ENCODE results near the gene RAPSN. TPM values are rescaled to one million over a fixed set of nuclear protein-coding genes. Genes with fewer than 3 reads are reported as not detected.

Gene RAPSN
- total and polyA plus RNA-seq, 2 of the 8 experiments (the other 6 are each of a cell fraction or from before 2014, with no cell fraction given), result 0.06 to 0.34 TPM

DNA sequence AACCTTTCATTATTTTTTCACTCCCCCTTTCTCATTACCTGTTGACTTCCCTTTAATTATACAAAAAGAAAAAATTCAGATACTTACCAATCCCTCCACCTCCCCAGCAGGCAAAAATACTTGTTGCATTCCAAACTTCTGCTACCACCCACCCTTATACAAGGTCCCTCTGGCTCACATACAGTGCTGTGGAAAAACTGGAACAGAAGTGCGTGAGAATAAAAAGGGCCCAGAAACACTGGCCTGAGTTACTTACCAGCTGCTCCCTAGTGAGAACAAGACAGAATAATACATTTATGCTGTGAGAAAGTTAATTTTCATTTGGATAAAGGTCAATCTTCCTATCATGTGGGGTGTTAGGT is 46.9 kb upstream of the RAPSN start (continued):
- TF ChIP-seq, protein P1, sequence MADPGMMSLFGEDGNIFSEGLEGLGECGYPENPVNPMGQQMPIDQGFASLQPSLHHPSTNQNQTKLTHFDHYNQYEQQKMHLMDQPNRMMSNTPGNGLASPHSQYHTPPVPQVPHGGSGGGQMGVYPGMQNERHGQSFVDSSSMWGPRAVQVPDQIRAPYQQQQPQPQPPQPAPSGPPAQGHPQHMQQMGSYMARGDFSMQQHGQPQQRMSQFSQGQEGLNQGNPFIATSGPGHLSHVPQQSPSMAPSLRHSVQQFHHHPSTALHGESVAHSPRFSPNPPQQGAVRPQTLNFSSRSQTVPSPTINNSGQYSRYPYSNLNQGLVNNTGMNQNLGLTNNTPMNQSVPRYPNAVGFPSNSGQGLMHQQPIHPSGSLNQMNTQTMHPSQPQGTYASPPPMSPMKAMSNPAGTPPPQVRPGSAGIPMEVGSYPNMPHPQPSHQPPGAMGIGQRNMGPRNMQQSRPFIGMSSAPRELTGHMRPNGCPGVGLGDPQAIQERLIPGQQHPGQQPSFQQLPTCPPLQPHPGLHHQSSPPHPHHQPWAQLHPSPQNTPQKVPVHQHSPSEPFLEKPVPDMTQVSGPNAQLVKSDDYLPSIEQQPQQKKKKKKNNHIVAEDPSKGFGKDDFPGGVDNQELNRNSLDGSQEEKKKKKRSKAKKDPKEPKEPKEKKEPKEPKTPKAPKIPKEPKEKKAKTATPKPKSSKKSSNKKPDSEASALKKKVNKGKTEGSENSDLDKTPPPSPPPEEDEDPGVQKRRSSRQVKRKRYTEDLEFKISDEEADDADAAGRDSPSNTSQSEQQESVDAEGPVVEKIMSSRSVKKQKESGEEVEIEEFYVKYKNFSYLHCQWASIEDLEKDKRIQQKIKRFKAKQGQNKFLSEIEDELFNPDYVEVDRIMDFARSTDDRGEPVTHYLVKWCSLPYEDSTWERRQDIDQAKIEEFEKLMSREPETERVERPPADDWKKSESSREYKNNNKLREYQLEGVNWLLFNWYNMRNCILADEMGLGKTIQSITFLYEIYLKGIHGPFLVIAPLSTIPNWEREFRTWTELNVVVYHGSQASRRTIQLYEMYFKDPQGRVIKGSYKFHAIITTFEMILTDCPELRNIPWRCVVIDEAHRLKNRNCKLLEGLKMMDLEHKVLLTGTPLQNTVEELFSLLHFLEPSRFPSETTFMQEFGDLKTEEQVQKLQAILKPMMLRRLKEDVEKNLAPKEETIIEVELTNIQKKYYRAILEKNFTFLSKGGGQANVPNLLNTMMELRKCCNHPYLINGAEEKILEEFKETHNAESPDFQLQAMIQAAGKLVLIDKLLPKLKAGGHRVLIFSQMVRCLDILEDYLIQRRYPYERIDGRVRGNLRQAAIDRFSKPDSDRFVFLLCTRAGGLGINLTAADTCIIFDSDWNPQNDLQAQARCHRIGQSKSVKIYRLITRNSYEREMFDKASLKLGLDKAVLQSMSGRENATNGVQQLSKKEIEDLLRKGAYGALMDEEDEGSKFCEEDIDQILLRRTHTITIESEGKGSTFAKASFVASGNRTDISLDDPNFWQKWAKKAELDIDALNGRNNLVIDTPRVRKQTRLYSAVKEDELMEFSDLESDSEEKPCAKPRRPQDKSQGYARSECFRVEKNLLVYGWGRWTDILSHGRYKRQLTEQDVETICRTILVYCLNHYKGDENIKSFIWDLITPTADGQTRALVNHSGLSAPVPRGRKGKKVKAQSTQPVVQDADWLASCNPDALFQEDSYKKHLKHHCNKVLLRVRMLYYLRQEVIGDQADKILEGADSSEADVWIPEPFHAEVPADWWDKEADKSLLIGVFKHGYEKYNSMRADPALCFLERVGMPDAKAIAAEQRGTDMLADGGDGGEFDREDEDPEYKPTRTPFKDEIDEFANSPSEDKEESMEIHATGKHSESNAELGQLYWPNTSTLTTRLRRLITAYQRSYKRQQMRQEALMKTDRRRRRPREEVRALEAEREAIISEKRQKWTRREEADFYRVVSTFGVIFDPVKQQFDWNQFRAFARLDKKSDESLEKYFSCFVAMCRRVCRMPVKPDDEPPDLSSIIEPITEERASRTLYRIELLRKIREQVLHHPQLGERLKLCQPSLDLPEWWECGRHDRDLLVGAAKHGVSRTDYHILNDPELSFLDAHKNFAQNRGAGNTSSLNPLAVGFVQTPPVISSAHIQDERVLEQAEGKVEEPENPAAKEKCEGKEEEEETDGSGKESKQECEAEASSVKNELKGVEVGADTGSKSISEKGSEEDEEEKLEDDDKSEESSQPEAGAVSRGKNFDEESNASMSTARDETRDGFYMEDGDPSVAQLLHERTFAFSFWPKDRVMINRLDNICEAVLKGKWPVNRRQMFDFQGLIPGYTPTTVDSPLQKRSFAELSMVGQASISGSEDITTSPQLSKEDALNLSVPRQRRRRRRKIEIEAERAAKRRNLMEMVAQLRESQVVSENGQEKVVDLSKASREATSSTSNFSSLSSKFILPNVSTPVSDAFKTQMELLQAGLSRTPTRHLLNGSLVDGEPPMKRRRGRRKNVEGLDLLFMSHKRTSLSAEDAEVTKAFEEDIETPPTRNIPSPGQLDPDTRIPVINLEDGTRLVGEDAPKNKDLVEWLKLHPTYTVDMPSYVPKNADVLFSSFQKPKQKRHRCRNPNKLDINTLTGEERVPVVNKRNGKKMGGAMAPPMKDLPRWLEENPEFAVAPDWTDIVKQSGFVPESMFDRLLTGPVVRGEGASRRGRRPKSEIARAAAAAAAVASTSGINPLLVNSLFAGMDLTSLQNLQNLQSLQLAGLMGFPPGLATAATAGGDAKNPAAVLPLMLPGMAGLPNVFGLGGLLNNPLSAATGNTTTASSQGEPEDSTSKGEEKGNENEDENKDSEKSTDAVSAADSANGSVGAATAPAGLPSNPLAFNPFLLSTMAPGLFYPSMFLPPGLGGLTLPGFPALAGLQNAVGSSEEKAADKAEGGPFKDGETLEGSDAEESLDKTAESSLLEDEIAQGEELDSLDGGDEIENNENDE (IDR thresholded peaks at IDR 0.05; ENCODE audit: insufficient replicate concordance, low read length), result no peak
- TF ChIP-seq RNF2 (IDR thresholded peaks at IDR 0.05; ENCODE audit: borderline replicate concordance, low read depth, low read length, missing control alignments, poor library complexity, severe bottlenecking) (no peak), ASH2L (IDR thresholded peaks at IDR 0.05; ENCODE audit: low read length) (no peak)
